Activated CD4-positive, alpha-beta T cell treated with anti-CD3 and anti-CD28 coated beads for 48 hours (primary cell): ENCODE data around the gene RNASE12.
"Not testable (repeated sequence)": the region's sequence is repeated elsewhere in the genome, so short reads cannot be mapped to it uniquely, and the experiment has no call there.

Source experiments
- DNase-seq: peaks from one replicate; pipeline ENCODE4 v3.0.0-alpha.2; 2020

Gene RNASE12

DNA sequence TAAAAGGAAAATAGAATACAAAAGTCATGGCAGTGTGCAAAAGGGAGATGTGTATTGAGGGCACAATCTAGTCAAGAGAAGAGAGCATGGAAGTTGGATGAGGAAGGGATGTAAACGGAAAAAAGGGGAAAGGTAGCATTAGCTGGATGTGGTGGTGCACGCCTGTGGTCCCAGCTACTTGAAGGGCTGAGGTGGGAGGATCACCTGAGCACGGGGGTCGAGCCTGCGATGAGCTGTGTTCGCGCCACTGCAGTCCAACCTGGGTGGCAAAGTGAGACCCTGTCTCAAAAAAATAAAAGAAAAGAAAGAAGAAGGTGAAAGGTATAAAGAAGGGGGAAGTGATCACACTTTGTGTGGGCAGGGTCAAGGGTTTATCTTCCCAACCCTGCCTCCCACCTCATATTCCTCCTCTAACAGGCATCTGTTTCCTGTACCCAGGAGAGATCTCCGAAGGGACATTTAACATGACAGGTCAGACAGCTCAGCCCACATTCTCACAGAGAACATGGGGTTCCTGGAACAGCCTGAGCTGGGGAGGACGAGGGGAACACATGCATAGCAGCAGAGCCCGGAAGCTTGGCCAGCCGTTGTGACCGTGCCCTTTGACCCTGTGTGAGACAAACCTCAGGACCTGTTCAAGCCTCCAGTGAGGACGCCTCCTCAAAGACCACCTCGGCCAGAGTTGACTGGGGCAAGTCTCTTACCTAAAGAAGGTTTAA is 12.2 kb downstream of the RNASE12 start:
- DNase-seq, result no peak

DNA sequence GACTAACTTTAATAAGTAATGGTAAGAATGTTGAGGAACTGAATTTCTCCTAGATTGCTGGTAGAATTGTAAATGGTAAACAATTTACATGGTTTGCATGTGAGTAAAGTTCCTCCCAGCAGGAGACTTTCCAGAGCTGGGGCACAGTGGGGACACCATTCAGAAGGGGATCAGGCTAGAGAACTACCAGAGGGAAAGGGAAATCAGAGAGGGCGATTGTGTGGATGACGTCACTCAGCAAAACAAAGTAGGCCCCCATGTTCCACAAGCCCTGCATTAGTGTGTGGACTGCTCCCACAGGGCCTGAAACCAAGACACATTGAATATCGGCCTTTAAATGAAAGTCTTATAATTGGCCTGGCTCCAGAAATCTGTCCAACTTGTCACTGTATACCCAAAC is 12.9 kb downstream of the RNASE12 start:
- no peak for DNase-seq

DNA sequence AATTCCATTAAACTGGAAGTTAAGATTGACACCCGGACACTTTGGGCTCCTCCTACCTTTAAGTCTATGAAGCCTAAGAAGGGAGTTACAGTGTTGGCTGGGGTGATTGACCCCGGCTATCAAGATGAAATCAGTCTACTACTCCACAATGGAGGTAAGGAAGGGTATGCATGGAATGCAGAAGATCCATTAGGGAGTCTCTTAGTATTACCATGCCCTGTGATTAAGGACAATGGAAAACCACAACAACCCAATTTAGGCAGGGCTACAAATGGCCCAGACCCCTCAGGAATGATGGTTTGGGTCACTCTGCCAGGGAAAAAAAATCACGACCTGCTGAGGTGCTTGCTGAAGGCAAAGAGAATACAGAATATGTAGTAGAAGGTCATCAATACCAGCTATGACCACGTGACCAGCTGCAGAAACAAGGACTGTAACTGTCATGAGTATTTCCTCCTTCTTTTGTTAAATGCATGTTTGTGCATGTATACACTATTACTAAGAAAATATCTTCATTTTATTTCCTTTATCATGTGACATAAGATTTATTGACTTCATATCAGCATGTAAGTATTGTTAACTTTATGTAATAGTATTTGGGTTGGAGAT is 18.7 kb downstream of the RNASE12 start:
- DNase-seq, result not testable (repeated sequence)

GRCh38 chr14:20570720-20571119 is 20.5 kb downstream of the RNASE12 start:
- not testable (repeated sequence) for DNase-seq

DNA sequence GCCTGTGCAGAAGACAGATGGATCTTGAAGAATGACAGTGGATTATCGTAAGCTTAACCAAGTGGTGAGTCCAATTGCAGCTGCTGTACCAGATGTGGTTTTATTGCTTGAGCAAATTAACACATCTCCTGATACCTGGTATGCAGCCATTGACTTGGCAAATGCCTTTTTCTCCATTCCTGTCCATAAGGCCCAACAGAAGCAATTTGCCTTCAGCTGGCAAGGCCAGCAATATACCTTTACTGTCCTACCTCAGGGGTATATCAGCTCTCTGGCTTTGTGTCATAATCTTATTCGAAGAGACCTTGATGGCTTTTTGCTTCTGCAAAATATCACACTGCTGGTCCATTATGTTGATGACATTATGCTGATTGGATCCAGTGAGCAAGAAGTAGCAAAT is 21.3 kb downstream of the RNASE12 start:
- DNase-seq, result not testable (repeated sequence)

DNA sequence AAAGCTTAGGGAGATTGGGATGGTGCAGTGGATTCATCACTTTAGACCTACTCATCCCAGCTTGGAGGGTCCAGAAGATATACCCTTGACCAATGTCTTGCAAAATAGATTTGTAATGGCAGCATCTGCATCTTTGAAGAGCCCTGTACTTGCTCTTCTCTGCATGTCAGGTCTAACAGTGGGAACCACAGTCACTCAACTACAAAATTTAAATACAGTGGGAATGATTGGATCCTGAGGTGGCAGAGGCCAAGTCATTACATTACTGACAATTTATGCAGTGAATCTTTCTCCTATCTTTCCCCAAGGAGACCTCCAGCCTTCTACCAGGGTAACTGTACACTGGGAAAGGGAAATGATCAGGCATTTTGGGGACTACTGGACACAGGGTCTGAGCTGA is 22.1 kb downstream of the RNASE12 start:
- no peak for DNase-seq

DNA sequence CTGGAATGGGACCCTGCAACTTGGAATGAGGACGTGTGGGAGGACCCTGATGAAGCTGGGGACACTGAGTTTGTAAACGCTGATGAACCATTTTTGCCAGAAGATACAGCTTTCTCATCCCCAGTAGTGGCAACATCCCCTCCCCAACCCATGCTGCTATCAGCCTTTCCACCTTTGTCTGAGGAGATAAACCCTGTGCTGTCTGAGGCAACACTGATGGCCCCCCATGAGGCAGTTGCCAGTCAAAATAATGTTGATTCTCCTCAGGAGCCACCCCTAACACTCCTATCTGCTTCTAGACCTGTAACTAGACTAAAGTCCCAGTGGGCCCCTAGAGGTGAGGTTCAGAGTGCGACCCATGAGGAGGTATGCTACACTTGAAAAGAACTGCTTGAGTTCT is 22.8 kb downstream of the RNASE12 start:
- no peak for DNase-seq

DNA sequence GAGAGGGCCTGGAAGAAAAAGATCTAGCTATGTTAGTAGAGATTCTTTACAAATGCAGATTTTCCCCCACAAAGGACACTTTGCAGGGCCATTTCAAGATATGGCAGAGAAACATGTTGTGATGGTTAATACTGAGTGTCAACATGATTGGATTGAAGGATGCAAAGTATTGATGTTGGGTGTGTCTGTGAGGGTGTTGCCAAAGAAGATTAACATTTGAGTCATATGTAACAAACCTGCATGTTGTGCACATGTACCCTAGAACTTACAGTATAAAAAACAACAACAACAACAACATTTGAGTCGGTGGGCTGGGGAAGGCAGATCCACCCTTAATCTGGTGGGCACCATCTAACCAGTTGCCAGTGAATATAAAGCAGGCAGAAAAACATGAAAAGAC is 24.0 kb downstream of the RNASE12 start:
- not testable (repeated sequence) for DNase-seq

DNA sequence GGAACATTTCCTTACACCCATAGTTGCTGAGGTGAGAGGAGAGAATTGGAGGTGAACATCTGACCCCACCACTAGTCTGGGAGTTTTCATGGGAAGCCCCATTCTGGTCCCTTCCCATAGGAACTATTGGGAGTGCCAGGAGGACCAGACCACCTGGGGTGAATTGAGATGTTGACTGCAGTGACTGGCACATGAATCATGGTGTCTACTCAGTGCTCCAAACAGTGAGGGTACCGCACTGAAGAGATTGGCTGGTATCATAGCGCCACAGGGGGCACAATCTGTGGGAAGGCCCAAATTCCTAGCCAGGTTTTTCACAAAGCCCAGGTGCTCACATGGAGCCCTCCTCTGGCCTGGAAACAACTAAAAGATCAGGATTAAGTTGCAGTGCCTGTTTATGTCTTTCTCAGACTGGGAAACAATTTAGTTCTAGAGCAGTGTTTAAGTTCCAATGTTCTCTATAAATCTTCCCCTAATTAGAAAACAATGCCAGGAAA is 26.6 kb downstream of the RNASE12 start:
- no peak for DNase-seq

GRCh38 chr14:20563971-20564370 is 27.2 kb downstream of the RNASE12 start:
- no peak for DNase-seq

DNA sequence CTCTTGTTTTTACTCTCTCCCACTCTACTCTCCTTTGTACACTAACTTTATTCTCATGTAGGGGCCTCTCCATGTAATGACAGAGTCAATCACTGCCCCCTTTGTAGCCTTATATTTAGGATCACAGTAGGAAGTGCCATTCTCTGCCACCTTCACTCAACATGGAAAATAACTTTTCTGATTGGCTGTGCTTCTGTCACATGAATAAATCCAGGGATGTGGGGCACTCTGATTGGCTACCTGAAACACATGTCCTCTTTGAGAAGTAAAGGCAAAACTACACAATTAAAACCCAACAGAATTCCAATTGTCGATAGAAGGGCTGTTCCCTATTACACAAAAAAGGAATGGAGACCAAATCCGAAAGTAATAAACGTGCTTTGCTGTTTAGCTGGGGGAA is 30.2 kb downstream of the RNASE12 start, which contains the start of gene RNASE9:
RNASE9 (minus strand) TSS at position 87 of the 400 bp plus-strand sequence.
- no peak for DNase-seq

DNA sequence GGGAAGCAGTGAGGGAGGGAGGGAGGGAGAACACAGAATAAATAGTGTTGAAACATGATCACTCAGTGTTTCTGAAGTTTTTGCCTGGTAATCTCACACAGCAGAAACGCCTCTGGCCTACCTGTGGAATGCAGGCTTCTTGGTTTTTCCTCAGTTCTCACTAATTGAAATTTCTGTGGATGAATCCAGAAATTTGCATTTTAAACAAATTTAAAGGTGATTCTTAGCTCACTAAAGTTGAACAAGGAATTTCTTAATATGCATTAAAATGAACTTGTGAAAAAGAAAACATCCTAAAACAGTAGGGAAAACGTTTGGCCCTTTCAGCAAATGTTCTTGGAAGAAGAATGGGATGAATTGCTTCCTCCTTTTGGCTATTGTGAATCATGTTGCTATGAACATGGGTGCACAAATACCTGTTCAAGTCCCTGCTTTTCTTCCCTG is 31.7 kb downstream of the RNASE12 start:
- DNase-seq, result no peak

DNA sequence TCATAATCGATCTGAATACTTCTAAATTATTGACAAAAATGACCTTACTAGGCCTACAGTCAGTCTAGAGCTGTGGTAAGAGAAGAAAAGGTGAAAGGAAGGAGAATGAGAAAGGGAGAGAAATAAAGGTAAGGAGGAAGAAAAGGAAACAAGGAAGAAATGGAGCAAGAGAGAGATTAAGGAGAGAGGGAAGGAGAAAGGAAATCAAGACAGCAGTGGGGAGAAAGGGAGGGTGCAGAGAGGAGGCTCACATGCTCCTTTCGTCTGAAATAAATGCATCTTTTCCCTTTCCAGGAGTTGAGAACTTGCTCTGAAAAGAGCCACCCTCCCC is 34.0 kb downstream of the RNASE12 start:
- no peak for DNase-seq

DNA sequence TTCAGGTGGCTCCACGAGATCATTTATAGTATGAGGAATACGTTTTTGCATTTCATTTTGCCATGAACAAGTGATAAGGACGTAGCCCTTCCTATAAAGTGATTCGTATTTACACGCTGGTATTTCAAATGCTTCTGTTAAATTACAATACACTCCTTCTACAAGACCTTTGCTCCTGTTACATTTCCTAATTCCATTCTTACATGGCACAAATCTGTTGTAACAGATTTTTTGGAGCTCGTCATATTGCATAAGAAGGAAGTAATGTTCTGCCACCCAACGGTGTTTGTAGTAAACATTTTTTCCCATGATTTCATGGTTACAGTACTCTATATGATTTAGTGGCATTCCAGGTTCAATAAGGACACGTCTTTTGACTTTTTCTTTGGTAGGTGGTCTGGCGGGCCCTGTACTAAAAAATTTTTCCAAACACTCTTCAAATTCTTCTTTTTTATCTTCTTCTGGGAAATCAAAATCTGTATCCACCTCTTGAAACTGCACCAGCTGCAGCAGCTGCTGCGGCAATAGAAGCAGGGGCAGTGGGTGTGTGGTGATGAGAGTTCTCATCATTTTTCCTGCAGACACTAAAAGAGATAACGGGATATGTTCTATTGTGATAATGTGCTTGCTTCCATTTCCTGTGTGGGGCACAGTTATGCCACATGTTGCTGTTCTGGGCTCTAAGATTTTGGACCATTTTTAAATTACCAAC is 34.5 kb downstream of the RNASE12 start:
- DNase-seq, result no peak

DNA sequence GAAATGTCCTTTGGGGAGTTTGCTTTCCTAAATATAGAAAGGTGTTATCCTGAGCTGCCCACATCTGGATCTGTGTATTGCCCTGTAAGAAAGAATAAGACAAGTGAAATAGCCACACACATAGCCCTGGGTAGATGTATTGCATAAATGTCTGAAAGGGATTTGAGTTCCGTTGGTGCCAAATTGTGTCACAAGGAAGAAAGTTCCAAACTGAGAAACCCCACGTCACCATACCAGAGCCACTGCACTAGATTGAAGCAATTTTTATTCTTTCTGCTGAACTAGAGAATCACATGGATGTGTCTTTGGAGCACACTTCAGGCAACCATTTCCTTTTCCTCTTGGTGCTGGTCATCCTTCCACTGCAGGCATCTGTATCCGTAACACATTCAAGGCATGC is 35.3 kb downstream of the RNASE12 start:
- no peak for DNase-seq

- DNase-seq, result no peak
Measured at GRCh38 chr14:20553024-20553423, 38.2 kb downstream of the RNASE12 start.

DNA sequence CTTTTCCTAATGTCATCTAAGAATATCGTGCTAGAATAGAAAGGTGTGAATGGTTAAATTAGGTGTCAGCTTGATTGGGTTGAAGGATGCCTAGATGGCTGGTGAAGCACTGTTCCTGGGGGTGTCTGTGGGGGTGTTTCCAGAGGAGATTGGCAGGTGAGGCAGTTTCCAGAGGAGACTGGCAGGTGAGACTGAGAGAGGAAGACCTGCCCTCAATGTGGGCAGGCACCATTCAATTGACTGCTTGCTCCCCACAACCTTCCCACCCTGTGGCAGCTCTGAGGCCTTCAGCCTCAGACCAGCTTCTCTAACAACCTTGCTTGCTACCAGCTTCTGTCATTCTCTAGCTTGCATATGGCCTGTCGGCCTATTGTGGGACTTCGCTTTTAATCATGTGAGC is 39.6 kb downstream of the RNASE12 start:
- DNase-seq, result no peak

DNA sequence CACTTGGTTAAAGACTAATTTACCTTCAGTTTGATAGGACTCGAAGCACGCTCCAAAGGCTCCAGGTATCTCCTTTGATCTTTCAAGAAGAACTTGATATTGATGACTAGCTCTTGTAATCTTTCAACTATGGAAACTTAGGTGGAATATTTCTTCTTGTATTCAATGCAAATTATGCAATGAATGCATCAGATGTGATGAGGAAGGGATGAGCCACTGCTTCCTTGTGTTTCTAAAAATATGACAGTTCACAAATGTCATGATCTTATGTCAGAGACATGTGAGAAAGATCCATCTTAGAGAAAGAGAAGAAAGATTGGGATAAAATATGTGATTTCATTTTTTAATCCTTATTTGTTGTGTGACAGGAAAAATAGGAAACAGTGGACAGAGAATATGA is 40.2 kb downstream of the RNASE12 start:
- no peak for DNase-seq

GRCh38 chr14:20548414-20549158 is 42.6 kb downstream of the RNASE12 start:
- DNase-seq, result no peak

DNA sequence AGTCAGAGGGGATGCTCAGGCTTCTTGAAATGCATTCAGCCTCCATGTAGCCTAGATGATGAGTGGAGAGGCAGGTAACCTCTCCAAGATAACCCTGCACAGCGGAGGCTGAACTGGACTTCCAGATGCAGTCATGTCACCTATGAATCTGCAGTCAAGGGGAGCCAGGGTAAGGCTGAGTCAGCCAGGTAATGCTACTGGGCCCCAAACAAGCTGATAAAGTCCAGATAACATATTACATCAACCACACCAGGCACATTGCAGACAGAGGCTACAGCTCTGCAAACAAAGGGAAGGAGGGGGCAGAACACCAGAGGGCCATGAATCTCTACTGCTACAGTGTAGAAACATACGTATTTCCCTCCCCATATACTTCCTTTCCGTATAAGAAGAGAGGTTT is 44.3 kb downstream of the RNASE12 start:
- no peak for DNase-seq
